ENCODE data around the gene KLK3. TPM values are rescaled to one million over a fixed set of nuclear protein-coding genes. Genes with fewer than 3 reads are reported as not detected.

KLK3 gene
- total RNA-seq, 1 donor from 2014 or later, result not detected

DNA sequence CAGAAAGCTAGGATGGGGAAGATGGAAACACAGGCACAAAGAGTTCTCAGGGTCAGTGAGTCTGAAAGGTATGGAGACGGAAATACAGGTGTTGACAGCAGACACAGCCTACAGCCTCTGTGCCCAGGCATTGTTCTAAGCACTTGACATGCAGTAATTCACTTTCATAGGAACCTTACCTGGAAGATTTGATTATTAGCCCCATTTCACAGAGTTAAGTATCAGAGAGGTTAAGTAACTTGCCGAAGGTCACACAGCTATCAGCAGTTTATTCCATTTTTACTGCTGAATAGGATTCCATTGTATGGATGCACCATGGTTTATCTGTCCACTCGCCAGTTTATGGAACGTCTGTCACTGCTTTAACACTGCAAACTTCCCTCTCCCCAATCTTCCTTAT is 43.3 kb downstream of the KLK3 start:
- Histone ChIP-seq H3K27me3 (ENCODE audit: control insufficient read depth, insufficient read depth, low read length) (no peaks in the 10 kb centered on the region), H3K36me3 (ENCODE audit: control insufficient read depth, insufficient read depth, low read length) (no peaks in the 10 kb centered on the region), H3K4me3 (ENCODE audit: low read depth, low read length) (no peak overlapping the region)
- TF ChIP-seq, protein P1, sequence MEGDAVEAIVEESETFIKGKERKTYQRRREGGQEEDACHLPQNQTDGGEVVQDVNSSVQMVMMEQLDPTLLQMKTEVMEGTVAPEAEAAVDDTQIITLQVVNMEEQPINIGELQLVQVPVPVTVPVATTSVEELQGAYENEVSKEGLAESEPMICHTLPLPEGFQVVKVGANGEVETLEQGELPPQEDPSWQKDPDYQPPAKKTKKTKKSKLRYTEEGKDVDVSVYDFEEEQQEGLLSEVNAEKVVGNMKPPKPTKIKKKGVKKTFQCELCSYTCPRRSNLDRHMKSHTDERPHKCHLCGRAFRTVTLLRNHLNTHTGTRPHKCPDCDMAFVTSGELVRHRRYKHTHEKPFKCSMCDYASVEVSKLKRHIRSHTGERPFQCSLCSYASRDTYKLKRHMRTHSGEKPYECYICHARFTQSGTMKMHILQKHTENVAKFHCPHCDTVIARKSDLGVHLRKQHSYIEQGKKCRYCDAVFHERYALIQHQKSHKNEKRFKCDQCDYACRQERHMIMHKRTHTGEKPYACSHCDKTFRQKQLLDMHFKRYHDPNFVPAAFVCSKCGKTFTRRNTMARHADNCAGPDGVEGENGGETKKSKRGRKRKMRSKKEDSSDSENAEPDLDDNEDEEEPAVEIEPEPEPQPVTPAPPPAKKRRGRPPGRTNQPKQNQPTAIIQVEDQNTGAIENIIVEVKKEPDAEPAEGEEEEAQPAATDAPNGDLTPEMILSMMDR (IDR thresholded peaks at IDR 0.05; ENCODE audit: insufficient read depth, low read length, poor library complexity, severe bottlenecking), result no peak
- DNase-seq (ENCODE audit: low read depth), result no peak

DNA sequence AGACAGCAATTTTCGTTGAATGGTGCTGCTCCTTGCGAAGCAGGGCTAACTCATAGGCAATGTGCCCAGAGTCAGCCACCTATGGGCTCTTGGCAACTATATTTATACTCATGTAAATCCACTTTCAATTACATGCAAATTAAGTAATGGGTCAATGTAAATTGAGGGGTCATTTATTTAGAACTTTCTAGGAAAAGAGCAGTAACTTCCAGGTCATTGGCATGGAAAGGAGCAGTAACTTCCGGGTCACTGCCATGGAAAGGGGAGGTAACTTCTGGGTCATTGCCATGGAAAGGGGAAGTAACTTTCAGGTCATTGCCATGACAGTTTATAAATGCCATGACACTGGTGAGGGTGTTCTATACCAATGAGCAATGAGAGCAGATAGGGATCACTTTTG is 44.9 kb downstream of the KLK3 start:
- TF ChIP-seq, protein P1 (IDR thresholded peaks at IDR 0.05; ENCODE audit: insufficient read depth, low read length, poor library complexity, severe bottlenecking), result no peak
- H3K4me3 ChIP-seq (ENCODE audit: low read depth, low read length), result no peak overlapping the region
- H3K36me3 ChIP-seq (ENCODE audit: control insufficient read depth, insufficient read depth, low read length), result no peaks in the 10 kb centered on the region
- DNase-seq (ENCODE audit: low read depth), result no peak
- H3K27me3 ChIP-seq (ENCODE audit: control insufficient read depth, insufficient read depth, low read length), result no peaks in the 10 kb centered on the region

DNA sequence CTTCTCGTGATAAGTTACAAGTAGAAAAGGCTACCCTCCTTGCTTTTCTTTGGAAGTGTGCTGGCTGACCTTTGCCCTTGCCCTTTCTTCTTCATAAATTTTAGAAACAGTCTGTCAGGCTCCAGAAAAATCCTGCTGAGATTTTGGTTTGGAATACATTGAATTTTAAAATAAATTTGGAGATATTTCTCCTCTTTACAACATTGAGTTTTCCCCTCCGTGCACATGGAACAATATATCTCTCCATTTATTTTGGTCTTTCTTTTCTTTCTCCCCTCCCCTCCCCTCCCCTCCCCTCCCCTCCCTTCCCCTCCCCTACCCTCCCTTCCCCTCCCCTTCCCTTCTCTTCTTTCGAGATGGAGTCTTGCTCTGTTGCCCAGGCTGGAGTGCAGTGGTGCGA is 47.9 kb downstream of the KLK3 start:
- TF ChIP-seq, protein P1 (IDR thresholded peaks at IDR 0.05; ENCODE audit: insufficient read depth, low read length, poor library complexity, severe bottlenecking), result no peak
- Histone ChIP-seq H3K27me3 (ENCODE audit: control insufficient read depth, insufficient read depth, low read length) (no peaks in the 10 kb centered on the region), H3K36me3 (ENCODE audit: control insufficient read depth, insufficient read depth, low read length) (no peaks in the 10 kb centered on the region), H3K4me3 (ENCODE audit: low read depth, low read length) (no peak overlapping the region)
- DNase-seq (ENCODE audit: low read depth), result no peak

DNA sequence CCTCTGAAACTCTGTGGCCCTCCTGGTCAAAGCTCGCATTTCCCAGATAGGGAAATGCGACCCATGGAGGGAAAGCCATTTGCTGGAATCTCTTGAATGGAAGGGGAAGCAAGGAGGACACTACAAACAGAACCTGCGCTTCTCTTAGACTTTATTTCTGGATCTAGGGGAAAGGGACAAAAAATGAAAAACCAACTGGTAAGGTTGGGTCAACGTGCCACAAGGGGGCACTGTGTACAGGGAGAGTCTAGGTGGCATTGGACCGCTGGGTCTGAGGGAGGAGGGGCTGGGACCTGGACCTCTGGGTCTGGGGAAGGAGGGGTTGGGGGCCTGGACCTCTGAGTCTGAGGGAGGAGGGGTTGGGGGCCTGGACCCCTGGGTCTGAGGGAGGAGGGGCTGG is 51.5 kb downstream of the KLK3 start:
- no peak for DNase-seq (ENCODE audit: low read depth)
- H3K36me3 ChIP-seq (ENCODE audit: control insufficient read depth, insufficient read depth, low read length), result no peaks in the 10 kb centered on the region
- no peak overlapping the region for H3K4me3 ChIP-seq (ENCODE audit: low read depth, low read length)
- TF ChIP-seq, protein P1 (IDR thresholded peaks at IDR 0.05; ENCODE audit: insufficient read depth, low read length, poor library complexity, severe bottlenecking), result peak; percentile 48
- H3K27me3 ChIP-seq (ENCODE audit: control insufficient read depth, insufficient read depth, low read length), result peaks cover 30% of the 10 kb centered on the region

DNA sequence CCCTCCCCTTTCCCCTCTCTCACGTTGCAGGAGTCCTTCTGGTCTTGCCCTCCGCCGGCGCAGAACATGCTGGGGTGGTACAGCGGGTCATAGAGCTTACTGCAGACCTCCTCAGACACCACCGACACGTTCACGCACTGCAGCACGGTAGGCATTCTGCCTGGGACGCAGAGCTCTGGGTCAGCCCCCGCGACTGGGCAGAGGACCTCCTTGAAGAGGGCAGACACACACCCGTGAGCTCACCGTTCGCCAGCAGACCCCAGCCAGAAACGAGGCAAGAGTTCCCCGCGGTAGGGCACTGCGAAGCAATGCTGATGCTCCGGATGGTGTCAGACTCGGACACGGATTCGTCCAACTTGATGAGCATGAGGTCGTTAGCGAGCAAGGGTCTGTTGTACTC is 53.6 kb downstream of the KLK3 start:
- H3K36me3 ChIP-seq (ENCODE audit: control insufficient read depth, insufficient read depth, low read length), result no peaks in the 10 kb centered on the region
- no peak overlapping the region for H3K4me3 ChIP-seq (ENCODE audit: low read depth, low read length)
- H3K27me3 ChIP-seq (ENCODE audit: control insufficient read depth, insufficient read depth, low read length), result peaks cover 49% of the 10 kb centered on the region
- no peak for DNase-seq (ENCODE audit: low read depth)
- TF ChIP-seq, protein P1 (IDR thresholded peaks at IDR 0.05; ENCODE audit: insufficient read depth, low read length, poor library complexity, severe bottlenecking), result no peak

DNA sequence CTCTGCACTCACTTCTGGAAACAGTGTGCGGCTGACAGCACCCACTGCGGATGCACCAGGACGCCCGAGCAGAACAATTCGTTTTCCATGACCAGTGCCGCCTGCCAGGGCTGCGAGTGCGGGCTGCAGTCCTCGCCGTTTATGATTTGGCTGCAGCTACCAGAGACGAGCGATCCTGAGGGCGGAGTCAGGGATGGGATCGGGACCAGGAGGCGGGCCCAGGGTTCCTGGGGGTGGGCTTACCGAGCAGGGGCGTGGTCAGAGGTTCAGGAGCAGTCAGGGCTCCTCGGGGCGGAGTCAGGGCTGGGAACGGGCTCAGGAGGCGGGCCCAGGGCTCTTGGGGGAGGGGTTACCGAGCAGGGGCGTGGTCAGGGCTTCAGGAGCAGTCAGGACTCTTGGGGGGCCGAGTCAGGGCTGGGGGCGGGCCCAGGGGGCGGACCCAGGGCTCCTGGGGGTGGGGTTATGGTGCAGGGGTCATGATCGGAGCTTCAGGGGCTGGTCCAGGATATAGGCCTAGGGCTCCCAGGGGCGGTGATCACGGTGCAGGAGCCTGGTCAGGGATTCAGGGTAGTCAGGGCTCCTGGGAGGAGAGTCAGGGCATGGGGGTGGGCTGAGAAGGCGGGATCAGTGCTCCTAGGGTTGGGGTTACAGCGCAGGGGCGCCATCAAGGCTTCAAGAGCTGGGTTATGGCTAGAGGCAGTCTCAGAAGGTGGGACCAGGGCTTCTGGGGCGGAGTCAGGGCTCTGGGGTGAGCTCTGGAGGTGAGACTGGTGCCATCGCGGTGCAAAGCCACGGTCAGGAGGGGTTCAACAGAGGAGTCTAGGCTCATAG is 54.7 kb downstream of the KLK3 start:
- TF ChIP-seq, protein P1 (IDR thresholded peaks at IDR 0.05; ENCODE audit: insufficient read depth, low read length, poor library complexity, severe bottlenecking), result no peak
- H3K27me3 ChIP-seq (ENCODE audit: control insufficient read depth, insufficient read depth, low read length), result peaks cover 50% of the 10 kb centered on the region

More for the DNA sequence above, 54.7 kb downstream of the KLK3 start:
- no peaks in the 10 kb centered on the region for H3K36me3 ChIP-seq (ENCODE audit: control insufficient read depth, insufficient read depth, low read length)
- no peak for DNase-seq (ENCODE audit: low read depth)
- no peak overlapping the region for H3K4me3 ChIP-seq (ENCODE audit: low read depth, low read length)

Data from kidney epithelial cell (primary cell).